WTC11 (cell line): ENCODE results near the gene AADAT. TPM values are rescaled to one million over a fixed set of nuclear protein-coding genes. Genes with fewer than 3 reads are reported as not detected.
A peak's percentile ranks its signal among the peaks of the same experiment; 100 is the strongest.

Experiments
- GABPB1 ChIP-seq: sonication (generic); formaldehyde crosslinking; IDR thresholded peaks from 2 replicates; pipeline ENCODE4 v1.8.1; 2023; ENCODE audit warnings: mild to moderate bottlenecking, missing genetic modification reagents
- GRHL2 ChIP-seq: fragments of 250-450 bp; sonication (Bioruptor Pico); IDR thresholded peaks from 2 replicates; pipeline ENCODE4 v1.8.0; 2022; ENCODE audit warnings: mild to moderate bottlenecking, moderate library complexity; ENCODE audit not compliant: insufficient replicate concordance, severe bottlenecking
- KAT7 ChIP-seq: sonication (generic); formaldehyde crosslinking; IDR thresholded peaks from 2 replicates; pipeline ENCODE4 v1.8.1; 2023; ENCODE audit warnings: missing genetic modification reagents, mild to moderate bottlenecking, borderline replicate concordance
- MYBL2 ChIP-seq: sonication (generic); formaldehyde crosslinking; IDR thresholded peaks from 2 replicates; pipeline ENCODE4 v1.8.1; 2023; ENCODE audit warnings: mild to moderate bottlenecking, moderate library complexity, missing genetic modification reagents
- NR1H2 ChIP-seq: sonication (generic); formaldehyde crosslinking; IDR thresholded peaks from 2 replicates; pipeline ENCODE4 v1.9.0; 2021; ENCODE audit warnings: mild to moderate bottlenecking, moderate library complexity, missing genetic modification reagents
- NR3C1 ChIP-seq: sonication (generic); formaldehyde crosslinking; conservative IDR thresholded peaks from 2 replicates; pipeline ENCODE4 v1.8.1; 2023; ENCODE audit warnings: low read depth, mild to moderate bottlenecking, missing genetic modification reagents
- TP53 ChIP-seq: sonication (generic); formaldehyde crosslinking; IDR thresholded peaks from 2 replicates; pipeline ENCODE4 v1.8.1; 2023; ENCODE audit warnings: mild to moderate bottlenecking, missing genetic modification reagents
- ZNF219 ChIP-seq: sonication (generic); formaldehyde crosslinking; IDR thresholded peaks from 2 replicates; pipeline ENCODE4 v1.8.0; 2023; ENCODE audit warnings: missing genetic modification reagents, mild to moderate bottlenecking, borderline replicate concordance
- ZNF671 ChIP-seq: fragments of 250-450 bp; sonication (Bioruptor Pico); IDR thresholded peaks from 2 replicates; pipeline ENCODE4 v1.8.0; 2021; ENCODE audit warnings: mild to moderate bottlenecking
- total RNA-seq: library from RNA; stranded (reverse); gene quantifications from 3 replicates; pipeline ENCODE4 v1.2.3, GENCODE V29; 2021
- TF ChIP-seq, protein P1 (sequence below): sonication (generic); formaldehyde crosslinking; IDR thresholded peaks from 2 replicates; pipeline ENCODE4 v1.8.1; 2022; ENCODE audit warnings: low read depth, missing genetic modification reagents, borderline replicate concordance
- TF ChIP-seq, protein P2 (sequence below): sonication (generic); formaldehyde crosslinking; IDR thresholded peaks from 2 replicates; pipeline ENCODE4 v1.8.0; 2022; ENCODE audit warnings: mild to moderate bottlenecking, missing genetic modification reagents
- TF ChIP-seq, protein P3 (sequence below): fragments of 250-450 bp; sonication (Bioruptor Pico); IDR thresholded peaks from 2 replicates; pipeline ENCODE4 v1.9.0; 2021; ENCODE audit warnings: moderate library complexity, mild to moderate bottlenecking, inconsistent platforms, borderline replicate concordance
- TF ChIP-seq, protein P4 (sequence below): sonication (generic); formaldehyde crosslinking; IDR thresholded peaks from 2 replicates; pipeline ENCODE4 v1.8.1; 2023; ENCODE audit warnings: mild to moderate bottlenecking, missing genetic modification reagents
- TF ChIP-seq, protein P5 (sequence below): sonication (generic); formaldehyde crosslinking; IDR thresholded peaks from 2 replicates; pipeline ENCODE4 v1.8.1; 2023; ENCODE audit warnings: mild to moderate bottlenecking, missing genetic modification reagents, borderline replicate concordance
- TF ChIP-seq, protein P6 (sequence below): fragments of 250-450 bp; sonication (Bioruptor Pico); IDR thresholded peaks from 2 replicates; pipeline ENCODE4 v1.9.0; 2021; ENCODE audit warnings: mild to moderate bottlenecking
- TF ChIP-seq, protein P7 (sequence below): sonication (generic); formaldehyde crosslinking; IDR thresholded peaks from 2 replicates; pipeline ENCODE4 v1.8.0; 2022; ENCODE audit warnings: mild to moderate bottlenecking, missing genetic modification reagents
- TF ChIP-seq, protein P8 (sequence below): sonication (generic); formaldehyde crosslinking; IDR thresholded peaks from 2 replicates; pipeline ENCODE4 v1.8.1; 2022; ENCODE audit warnings: mild to moderate bottlenecking, missing genetic modification reagents, moderate library complexity, borderline replicate concordance
- TF ChIP-seq, protein P9 (sequence below): sonication (generic); formaldehyde crosslinking; IDR thresholded peaks from 2 replicates; pipeline ENCODE4 v1.8.0; 2022; ENCODE audit warnings: missing genetic modification reagents
- TF ChIP-seq, protein P10 (sequence below): sonication (generic); formaldehyde crosslinking; IDR thresholded peaks from 2 replicates; pipeline ENCODE4 v1.8.0; 2022; ENCODE audit warnings: mild to moderate bottlenecking, missing genetic modification reagents

The AADAT gene
- total RNA-seq, 1 experiment from 2014 or later = 12.3 TPM

DNA sequence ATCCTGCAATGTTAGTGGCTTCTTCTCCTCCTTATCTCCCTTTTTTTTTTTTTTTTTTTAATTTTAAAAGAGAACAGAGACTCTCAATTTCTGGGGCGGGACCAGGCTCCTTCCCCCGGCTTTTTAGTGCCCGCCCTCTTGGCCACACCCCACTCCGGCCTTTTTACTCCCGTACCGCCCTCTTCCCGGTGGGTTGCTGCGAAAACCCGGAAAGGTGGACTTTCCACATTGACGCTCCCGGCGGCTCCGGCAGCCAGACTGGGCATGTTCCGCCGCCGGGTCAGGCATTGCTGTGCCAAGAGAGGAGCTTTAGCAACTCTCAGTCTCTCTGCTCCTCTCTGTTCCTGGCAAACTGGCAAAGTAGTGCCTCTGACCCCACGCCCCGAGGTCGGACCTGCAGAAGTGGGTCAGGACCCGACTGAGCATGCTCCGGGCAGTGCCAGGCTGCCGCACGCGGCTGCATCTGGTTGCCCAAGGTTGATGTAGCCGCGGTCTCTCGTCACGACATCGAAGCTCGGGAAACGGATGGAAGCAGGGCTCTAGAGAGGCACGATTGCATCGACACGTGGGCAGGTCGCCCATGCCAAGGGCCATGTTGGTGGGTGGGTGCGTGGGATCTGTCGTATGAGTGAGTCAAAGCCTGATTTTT lies 62.5 kb downstream of the AADAT start (continued):
- TF ChIP-seq ZNF219 (CRISPR knock-in tag) = no peak
- peak; percentile 96 for TF ChIP-seq MYBL2 (CRISPR knock-in tag)
- TF ChIP-seq, protein P1, sequence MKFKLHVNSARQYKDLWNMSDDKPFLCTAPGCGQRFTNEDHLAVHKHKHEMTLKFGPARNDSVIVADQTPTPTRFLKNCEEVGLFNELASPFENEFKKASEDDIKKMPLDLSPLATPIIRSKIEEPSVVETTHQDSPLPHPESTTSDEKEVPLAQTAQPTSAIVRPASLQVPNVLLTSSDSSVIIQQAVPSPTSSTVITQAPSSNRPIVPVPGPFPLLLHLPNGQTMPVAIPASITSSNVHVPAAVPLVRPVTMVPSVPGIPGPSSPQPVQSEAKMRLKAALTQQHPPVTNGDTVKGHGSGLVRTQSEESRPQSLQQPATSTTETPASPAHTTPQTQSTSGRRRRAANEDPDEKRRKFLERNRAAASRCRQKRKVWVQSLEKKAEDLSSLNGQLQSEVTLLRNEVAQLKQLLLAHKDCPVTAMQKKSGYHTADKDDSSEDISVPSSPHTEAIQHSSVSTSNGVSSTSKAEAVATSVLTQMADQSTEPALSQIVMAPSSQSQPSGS (CRISPR knock-in tag) = peak; percentile 77; the same call in 1 of the 2 replicates
- TF ChIP-seq, protein P2, sequence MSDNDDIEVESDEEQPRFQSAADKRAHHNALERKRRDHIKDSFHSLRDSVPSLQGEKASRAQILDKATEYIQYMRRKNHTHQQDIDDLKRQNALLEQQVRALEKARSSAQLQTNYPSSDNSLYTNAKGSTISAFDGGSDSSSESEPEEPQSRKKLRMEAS (CRISPR knock-in tag) = peak; percentile 100
- TF ChIP-seq, protein P3, sequence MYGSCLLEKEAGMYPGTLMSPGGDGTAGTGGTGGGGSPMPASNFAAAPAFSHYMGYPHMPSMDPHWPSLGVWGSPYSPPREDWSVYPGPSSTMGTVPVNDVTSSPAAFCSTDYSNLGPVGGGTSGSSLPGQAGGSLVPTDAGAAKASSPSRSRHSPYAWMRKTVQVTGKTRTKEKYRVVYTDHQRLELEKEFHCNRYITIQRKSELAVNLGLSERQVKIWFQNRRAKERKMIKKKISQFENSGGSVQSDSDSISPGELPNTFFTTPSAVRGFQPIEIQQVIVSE (CRISPR knock-in tag) = no peak
- TF ChIP-seq NR3C1 (CRISPR knock-in tag) = no peak
- TF ChIP-seq, protein P4, sequence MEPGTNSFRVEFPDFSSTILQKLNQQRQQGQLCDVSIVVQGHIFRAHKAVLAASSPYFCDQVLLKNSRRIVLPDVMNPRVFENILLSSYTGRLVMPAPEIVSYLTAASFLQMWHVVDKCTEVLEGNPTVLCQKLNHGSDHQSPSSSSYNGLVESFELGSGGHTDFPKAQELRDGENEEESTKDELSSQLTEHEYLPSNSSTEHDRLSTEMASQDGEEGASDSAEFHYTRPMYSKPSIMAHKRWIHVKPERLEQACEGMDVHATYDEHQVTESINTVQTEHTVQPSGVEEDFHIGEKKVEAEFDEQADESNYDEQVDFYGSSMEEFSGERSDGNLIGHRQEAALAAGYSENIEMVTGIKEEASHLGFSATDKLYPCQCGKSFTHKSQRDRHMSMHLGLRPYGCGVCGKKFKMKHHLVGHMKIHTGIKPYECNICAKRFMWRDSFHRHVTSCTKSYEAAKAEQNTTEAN (CRISPR knock-in tag) = peak; percentile 95
- peak; percentile 95 for TF ChIP-seq TP53
- TF ChIP-seq, protein P5, sequence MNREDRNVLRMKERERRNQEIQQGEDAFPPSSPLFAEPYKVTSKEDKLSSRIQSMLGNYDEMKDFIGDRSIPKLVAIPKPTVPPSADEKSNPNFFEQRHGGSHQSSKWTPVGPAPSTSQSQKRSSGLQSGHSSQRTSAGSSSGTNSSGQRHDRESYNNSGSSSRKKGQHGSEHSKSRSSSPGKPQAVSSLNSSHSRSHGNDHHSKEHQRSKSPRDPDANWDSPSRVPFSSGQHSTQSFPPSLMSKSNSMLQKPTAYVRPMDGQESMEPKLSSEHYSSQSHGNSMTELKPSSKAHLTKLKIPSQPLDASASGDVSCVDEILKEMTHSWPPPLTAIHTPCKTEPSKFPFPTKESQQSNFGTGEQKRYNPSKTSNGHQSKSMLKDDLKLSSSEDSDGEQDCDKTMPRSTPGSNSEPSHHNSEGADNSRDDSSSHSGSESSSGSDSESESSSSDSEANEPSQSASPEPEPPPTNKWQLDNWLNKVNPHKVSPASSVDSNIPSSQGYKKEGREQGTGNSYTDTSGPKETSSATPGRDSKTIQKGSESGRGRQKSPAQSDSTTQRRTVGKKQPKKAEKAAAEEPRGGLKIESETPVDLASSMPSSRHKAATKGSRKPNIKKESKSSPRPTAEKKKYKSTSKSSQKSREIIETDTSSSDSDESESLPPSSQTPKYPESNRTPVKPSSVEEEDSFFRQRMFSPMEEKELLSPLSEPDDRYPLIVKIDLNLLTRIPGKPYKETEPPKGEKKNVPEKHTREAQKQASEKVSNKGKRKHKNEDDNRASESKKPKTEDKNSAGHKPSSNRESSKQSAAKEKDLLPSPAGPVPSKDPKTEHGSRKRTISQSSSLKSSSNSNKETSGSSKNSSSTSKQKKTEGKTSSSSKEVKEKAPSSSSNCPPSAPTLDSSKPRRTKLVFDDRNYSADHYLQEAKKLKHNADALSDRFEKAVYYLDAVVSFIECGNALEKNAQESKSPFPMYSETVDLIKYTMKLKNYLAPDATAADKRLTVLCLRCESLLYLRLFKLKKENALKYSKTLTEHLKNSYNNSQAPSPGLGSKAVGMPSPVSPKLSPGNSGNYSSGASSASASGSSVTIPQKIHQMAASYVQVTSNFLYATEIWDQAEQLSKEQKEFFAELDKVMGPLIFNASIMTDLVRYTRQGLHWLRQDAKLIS = peak; percentile 91
- TF ChIP-seq, protein P6, sequence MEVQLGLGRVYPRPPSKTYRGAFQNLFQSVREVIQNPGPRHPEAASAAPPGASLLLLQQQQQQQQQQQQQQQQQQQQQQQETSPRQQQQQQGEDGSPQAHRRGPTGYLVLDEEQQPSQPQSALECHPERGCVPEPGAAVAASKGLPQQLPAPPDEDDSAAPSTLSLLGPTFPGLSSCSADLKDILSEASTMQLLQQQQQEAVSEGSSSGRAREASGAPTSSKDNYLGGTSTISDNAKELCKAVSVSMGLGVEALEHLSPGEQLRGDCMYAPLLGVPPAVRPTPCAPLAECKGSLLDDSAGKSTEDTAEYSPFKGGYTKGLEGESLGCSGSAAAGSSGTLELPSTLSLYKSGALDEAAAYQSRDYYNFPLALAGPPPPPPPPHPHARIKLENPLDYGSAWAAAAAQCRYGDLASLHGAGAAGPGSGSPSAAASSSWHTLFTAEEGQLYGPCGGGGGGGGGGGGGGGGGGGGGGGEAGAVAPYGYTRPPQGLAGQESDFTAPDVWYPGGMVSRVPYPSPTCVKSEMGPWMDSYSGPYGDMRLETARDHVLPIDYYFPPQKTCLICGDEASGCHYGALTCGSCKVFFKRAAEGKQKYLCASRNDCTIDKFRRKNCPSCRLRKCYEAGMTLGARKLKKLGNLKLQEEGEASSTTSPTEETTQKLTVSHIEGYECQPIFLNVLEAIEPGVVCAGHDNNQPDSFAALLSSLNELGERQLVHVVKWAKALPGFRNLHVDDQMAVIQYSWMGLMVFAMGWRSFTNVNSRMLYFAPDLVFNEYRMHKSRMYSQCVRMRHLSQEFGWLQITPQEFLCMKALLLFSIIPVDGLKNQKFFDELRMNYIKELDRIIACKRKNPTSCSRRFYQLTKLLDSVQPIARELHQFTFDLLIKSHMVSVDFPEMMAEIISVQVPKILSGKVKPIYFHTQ (CRISPR knock-in tag) = no peak
- TF ChIP-seq, protein P7, sequence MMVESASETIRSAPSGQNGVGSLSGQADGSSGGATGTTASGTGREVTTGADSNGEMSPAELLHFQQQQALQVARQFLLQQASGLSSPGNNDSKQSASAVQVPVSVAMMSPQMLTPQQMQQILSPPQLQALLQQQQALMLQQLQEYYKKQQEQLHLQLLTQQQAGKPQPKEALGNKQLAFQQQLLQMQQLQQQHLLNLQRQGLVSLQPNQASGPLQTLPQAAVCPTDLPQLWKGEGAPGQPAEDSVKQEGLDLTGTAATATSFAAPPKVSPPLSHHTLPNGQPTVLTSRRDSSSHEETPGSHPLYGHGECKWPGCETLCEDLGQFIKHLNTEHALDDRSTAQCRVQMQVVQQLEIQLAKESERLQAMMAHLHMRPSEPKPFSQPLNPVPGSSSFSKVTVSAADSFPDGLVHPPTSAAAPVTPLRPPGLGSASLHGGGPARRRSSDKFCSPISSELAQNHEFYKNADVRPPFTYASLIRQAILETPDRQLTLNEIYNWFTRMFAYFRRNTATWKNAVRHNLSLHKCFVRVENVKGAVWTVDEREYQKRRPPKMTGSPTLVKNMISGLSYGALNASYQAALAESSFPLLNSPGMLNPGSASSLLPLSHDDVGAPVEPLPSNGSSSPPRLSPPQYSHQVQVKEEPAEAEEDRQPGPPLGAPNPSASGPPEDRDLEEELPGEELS (CRISPR knock-in tag) = peak; percentile 98
- TF ChIP-seq, protein P8, sequence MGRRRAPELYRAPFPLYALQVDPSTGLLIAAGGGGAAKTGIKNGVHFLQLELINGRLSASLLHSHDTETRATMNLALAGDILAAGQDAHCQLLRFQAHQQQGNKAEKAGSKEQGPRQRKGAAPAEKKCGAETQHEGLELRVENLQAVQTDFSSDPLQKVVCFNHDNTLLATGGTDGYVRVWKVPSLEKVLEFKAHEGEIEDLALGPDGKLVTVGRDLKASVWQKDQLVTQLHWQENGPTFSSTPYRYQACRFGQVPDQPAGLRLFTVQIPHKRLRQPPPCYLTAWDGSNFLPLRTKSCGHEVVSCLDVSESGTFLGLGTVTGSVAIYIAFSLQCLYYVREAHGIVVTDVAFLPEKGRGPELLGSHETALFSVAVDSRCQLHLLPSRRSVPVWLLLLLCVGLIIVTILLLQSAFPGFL (CRISPR knock-in tag) = peak; percentile 82; the same call in 1 of the 2 replicates
- 0 out of 2 replicates have a peak, but pooled peaks have one; percentile 77 for TF ChIP-seq KAT7
- TF ChIP-seq, protein P9, sequence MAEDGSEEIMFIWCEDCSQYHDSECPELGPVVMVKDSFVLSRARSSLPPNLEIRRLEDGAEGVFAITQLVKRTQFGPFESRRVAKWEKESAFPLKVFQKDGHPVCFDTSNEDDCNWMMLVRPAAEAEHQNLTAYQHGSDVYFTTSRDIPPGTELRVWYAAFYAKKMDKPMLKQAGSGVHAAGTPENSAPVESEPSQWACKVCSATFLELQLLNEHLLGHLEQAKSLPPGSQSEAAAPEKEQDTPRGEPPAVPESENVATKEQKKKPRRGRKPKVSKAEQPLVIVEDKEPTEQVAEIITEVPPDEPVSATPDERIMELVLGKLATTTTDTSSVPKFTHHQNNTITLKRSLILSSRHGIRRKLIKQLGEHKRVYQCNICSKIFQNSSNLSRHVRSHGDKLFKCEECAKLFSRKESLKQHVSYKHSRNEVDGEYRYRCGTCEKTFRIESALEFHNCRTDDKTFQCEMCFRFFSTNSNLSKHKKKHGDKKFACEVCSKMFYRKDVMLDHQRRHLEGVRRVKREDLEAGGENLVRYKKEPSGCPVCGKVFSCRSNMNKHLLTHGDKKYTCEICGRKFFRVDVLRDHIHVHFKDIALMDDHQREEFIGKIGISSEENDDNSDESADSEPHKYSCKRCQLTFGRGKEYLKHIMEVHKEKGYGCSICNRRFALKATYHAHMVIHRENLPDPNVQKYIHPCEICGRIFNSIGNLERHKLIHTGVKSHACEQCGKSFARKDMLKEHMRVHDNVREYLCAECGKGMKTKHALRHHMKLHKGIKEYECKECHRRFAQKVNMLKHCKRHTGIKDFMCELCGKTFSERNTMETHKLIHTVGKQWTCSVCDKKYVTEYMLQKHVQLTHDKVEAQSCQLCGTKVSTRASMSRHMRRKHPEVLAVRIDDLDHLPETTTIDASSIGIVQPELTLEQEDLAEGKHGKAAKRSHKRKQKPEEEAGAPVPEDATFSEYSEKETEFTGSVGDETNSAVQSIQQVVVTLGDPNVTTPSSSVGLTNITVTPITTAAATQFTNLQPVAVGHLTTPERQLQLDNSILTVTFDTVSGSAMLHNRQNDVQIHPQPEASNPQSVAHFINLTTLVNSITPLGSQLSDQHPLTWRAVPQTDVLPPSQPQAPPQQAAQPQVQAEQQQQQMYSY (CRISPR knock-in tag) = peak; percentile 99
- TF ChIP-seq, protein P10, sequence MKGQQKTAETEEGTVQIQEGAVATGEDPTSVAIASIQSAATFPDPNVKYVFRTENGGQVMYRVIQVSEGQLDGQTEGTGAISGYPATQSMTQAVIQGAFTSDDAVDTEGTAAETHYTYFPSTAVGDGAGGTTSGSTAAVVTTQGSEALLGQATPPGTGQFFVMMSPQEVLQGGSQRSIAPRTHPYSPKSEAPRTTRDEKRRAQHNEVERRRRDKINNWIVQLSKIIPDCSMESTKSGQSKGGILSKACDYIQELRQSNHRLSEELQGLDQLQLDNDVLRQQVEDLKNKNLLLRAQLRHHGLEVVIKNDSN (CRISPR knock-in tag) = peak; percentile 82
- TF ChIP-seq GABPB1 (CRISPR knock-in tag) = peak; percentile 70
- TF ChIP-seq NR1H2 = peak; percentile 71; the same call in 1 of the 2 replicates
- no peak for TF ChIP-seq GRHL2
- no peak for TF ChIP-seq ZNF671 (CRISPR knock-in tag)
